ENCODE data around the gene MARVELD3.

GRCh38 chr16:71674229-71674628 is 48.2 kb downstream of the MARVELD3 start:
- TF ChIP-seq POLR2A (IDR thresholded peaks at IDR 0.05) = no peak
- no peak for TF ChIP-seq CTCF (IDR thresholded peaks at IDR 0.05)

Measured in esophagus squamous epithelium (tissue), 4 donors.